GM18951 (cell line): ENCODE measurements around the gene SH3BP2.

Source experiments
- POLR2A ChIP-seq: IDR thresholded peaks from 4 replicates; pipeline ENCODE4 v1.6.1; 2011; ENCODE audit warnings: mild to moderate bottlenecking; ENCODE audit not compliant: insufficient read length, insufficient read depth; ENCODE audit errors: extremely low read depth
- in situ Hi-C: fragments of 300-500 bp; cut with MboI; formaldehyde crosslinking; loops from one replicate; pipeline ENCODE4 v1.12.0; 2022; ENCODE audit warnings: low sequenced_read_pairs, mixed read lengths, inconsistent platforms; ENCODE audit not compliant: unreplicated experiment

The SH3BP2 gene

DNA sequence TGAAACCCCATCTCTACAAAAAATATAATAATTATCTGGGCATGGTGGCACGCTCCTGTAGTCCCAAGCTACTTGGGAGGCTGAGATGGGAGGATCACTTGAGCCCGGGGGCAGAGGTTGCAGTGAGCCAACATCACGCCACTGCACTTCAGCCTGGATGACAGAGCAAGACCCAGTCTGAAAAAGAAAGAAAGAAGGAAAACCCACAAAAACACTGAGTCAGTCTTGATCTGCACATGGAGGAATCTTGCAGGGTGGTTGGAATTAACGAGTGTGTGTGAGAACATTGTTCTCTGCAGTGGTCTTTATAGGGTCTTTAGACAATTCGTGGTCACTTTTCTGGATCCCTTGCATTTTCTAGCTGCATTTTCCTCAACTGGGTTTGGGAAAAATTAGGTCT, 74.0 kb downstream of the SH3BP2 start:
- in situ Hi-C loops, result no loop called here
- TF ChIP-seq POLR2A, result no peak

- no peak for TF ChIP-seq POLR2A
- in situ Hi-C loops, result no loop called here
These were observed 75.0 kb downstream of the SH3BP2 start for GRCh38 chr4:2867758-2868491.

GRCh38 chr4:2868877-2869487, 76.1 kb downstream of the SH3BP2 start:
- no peak for TF ChIP-seq POLR2A
- in situ Hi-C loops, result no loop called here

- no peak for TF ChIP-seq POLR2A
- in situ Hi-C loops, result no loop called here
These were observed 76.8 kb downstream of the SH3BP2 start for GRCh38 chr4:2869659-2870058.

DNA sequence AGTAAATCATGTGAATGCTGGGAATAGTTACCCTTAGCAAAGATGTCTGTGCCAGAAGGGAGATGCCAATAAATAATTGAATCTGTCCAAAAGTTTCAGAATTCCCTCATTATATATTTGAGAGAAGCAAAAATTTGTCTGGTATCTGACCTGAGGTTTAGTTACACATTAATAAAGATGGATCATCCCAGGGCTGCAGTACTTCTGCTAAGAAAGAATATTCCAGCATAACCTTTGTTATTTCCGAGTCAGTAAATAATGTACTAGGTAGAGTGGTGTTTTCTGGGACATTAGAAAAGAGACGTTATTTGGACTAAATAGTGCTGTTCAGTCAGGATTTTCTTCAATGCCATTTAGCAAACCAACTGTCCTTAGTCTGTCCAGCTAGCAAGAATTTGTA, 77.2 kb downstream of the SH3BP2 start:
- TF ChIP-seq POLR2A, result no peak
- in situ Hi-C loops, result no loop called here

GRCh38 chr4:2871466-2871865, 78.6 kb downstream of the SH3BP2 start:
- TF ChIP-seq POLR2A, result no peak
- in situ Hi-C loops, result no loop called here

- TF ChIP-seq POLR2A, result no peak
- in situ Hi-C loops, result no loop called here
These were observed 79.0 kb downstream of the SH3BP2 start for GRCh38 chr4:2871911-2872310.

DNA sequence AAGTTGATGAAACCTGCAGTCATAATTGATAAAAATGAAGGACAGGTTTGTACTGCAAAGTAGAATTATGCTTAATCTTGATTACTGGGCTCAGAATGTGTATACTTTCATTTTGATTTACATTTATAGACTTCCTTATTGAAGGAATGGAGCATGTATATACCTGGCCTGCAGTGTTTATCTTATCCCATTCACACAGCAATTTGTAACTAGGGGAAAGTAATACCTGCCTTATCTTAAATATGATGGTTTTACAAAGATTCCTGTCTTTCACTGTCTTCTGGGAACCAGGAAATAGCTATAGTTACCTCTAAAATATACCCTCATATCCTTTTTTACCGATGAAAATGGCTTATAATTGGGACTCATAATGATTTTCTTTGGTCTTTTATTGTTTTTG, 80.4 kb downstream of the SH3BP2 start:
- TF ChIP-seq POLR2A, result no peak
- in situ Hi-C loops, result no loop called here

DNA sequence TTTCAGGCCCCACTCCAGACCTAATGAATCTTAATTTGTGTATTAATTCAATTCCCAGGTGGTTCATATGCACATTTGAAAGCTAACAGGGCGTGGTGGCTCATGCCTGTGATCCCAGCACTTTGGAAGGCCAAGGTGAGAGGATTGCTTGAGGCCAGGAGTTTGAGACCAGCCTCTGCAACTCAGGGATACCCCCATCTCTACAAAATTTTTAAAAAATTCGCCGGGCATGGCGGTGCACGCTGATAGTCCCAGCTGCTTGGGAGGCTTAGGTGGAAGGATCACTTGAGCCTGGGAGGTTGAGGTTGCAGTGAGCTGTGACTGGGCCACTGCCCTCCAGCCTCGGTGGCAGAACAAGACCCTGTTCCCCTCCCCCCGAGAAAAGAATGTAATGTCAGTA, 82.0 kb downstream of the SH3BP2 start:
- no peak for TF ChIP-seq POLR2A
- in situ Hi-C loops, result no loop called here

DNA sequence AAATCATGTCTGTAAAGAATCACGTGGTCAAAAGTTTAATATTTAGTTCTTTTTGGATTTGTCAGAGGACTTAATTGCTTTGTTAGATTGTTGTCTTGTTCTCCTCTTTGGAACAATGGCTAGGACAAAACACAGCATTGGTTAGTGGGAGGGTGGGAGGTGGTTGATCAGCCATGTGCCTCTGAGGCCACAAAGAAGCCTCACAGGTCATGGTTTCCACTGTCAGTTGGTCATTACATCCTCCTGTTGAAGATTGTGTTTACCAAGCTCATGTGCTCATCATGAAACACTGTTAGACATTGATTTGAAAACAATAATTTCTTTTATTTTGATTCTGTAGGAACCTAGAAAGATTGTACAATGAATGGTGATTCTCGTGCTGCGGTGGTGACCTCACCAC, 82.7 kb downstream of the SH3BP2 start:
- in situ Hi-C loops, result no loop called here

GRCh38 chr4:2878346-2878745, 85.5 kb downstream of the SH3BP2 start:
- TF ChIP-seq POLR2A, result no peak
- in situ Hi-C loops, result no loop called here

More for the DNA sequence above, 82.7 kb downstream of the SH3BP2 start:
- TF ChIP-seq POLR2A, result no peak

DNA sequence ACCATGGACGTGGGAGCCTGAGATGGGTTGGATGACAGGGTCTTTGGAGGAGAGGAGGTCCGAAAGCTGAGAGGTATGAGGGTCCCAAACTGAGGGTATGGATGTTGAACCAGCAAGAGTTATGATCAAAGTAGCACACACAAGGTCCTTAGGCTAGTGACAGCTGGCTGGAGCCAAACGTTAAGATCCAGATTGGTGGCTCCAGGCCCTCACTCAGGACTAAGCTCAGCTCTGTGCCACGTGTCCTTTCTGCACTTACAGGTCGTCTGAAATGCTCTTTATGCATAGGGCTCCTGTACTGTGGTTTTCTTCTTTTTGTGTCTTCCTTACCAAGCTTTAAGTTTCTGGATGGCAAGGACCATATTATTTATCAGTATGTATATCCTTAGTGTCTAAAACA, 86.1 kb downstream of the SH3BP2 start:
- in situ Hi-C loops, result no loop called here
- TF ChIP-seq POLR2A, result no peak

DNA sequence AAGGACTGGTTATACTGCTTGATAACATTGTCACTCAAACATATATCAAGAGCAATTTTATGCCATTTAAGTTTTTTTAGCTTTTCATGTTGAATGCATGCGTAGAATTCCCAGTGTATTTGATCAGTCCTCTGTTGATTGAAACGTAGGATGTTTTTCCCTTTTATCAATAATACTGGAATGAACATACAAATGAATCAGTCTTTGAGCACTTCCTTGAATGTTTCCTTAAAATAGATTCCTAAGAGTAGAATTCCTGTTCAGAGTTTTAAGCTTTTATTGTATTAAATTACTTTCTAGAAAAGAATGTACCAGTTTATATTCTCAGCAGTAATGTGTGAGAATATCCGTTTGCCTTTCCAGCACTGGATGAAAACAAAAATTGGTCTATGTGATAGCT, 88.5 kb downstream of the SH3BP2 start:
- in situ Hi-C loops, result no loop called here
- no peak for TF ChIP-seq POLR2A

DNA sequence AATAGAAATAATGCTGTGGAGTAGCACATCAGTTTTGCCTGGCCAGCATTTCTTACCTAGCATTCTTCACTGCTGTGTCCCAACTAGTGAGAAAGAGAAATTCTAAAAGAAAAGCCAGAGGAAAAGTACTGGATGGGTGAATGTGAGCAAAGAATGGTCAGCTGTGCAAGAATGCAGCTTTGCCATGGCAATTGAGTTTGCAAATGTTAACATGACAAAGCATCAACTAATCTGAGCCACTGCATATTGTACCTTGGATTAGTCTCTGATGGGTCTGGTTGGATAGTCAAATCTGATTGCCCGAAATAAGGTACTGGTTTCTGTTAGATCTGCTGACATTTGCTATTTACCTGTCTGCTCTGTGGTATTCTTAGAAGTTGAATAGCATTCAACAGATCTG, 89.5 kb downstream of the SH3BP2 start:
- in situ Hi-C loops, result no loop called here
- TF ChIP-seq POLR2A, result no peak
